ENCODE measurements around the gene KLHL22.
"Not testable (repeated sequence)": the region's sequence is repeated elsewhere in the genome, so short reads cannot be mapped to it uniquely, and the experiment has no call there.

KLHL22 gene

DNA sequence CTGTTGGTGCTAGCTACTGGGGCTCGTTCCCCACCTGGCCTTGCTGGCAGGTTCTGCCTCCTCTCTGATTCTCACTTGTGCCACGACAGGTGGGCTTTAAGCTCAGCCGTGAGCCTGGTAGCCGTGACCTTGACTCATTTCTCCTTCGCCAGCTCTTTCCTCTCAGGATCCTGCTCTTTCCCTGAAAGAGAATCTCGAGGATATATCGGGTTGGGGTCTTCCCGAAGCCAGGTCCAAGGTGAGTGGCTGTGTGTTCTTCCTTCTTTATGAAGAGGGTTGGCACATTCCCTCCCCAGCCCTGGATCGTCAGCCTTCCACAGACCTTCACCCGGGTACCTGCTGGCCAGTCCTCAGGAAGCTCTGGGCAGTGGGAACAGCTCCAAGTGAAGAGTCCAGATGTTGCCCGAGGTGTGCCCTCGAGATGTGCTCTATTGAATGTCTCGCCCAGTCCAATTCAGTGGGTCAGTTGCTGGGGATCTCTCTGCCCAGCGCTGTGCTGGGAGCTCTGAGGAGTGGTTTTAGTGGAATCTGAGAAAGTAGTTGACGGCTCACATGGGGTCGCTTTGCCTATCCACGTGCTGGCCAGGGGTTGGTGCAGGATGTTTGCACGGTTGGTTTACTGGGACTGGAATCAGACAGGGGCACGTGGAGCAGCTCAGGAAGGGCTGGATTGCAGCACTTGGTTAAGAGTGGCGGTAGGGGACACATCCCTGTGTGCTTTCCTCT lies 100.3 kb downstream of the KLHL22 start:
- no peak for ATAC-seq
- Mint-ChIP-seq H3K27ac (peak overlapping the region; percentile 75 to 93), H3K27me3 (no peaks in the 10 kb centered on the region), H3K9me3 (no peaks in the 10 kb centered on the region), H3K4me1 (peaks cover 41% of the 10 kb centered on the region), H3K4me3 (peak overlapping the region; percentile 90 to 94)
- DNase-seq = no peak

DNA sequence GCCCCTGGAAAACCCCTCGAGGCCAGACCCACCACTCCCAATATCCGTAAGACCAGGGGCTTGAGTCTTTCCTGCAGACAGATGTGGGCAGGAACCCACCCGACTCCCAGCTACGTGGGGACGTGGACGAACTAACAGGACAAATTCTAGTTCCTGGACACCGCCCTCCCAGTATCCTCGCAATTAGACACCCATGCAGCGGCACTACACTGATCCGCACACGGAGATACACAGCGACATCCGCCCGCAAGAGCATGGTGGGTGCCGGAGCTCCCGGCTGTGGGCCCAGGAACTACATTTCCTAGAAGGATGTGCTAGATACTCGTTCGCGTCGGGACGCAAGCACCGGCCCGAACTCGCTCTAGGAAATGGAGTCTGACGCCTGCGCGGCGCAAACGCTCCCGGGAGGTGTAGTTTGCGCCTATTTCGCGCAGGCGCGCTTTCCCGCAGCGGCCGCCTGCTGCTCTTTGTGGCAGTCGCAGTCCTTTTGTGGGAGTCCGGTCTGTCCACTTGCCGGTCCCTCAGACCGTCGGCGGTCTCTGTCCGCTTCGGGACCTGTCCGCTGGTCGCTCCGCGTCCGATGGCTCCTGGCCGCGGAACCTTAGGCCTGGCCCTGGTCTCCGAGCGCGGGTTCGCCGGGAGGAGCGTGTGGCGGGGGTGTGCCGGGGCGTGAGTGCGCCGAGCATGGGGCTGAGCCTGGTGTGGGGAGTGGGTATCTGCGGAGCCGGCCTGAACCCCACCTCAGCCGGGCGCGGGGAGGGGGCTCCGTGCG lies 101.7 kb downstream of the KLHL22 start, which contains the start of gene ZNF74:
Gene ZNF74, plus strand, starts transcription at position 447 of the 772 bp plus-strand sequence. CDS start 478 bp downstream, outside the sequence.
- Mint-ChIP-seq H3K27ac (peak within 1 kb of the TSS; percentile 95 to 97), H3K9me3 (no peaks in the 10 kb centered on the region), H3K4me1 (peaks cover 41% of the 10 kb centered on the region), H3K27me3 (no peaks in the 10 kb centered on the region), H3K4me3 (peak within 1 kb of the TSS; percentile 90 to 94)
- ATAC-seq (peak; percentile 93), DNase-seq (peak; percentile 75 to 81)

DNA sequence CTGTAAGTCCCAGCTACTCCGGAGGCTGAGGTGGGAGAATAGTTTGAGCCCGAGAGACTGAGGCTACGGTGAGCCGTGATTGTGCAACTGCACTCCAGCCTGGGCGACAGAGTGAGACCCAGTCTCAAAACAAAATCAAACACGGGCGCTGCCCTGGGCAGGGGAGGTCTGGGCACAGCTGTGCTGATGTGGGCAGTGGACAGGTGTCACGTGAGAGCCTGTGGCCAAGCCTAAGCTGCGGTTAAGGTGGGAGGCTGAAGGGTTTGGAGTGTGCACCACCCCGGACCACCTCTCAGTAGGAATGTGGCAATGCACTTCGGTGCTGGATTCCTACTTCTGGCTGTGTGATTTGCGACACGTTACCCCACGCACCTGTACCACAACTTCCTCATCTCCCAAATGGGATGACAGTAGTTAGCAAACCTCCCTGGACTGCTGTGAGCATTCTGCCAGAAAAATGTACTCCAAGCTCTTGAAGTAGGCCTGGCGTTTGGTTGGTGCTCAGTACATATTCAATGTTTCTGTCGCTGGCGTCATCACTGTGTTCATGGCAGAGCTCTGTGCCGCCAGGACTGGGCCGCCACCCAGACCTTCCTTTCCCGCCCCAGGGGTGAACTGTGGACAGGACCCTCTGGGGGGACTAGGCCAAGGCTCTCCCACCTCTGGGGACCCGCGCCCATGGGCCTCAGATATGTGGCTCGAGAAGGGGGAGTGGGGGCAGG lies 102.5 kb downstream of the KLHL22 start:
- DNase-seq (no peak), ATAC-seq (peak; percentile 30)
- Mint-ChIP-seq H3K9me3 (no peaks in the 10 kb centered on the region), H3K27ac (peak overlapping the region; percentile 95 to 97), H3K4me1 (peaks cover 41% of the 10 kb centered on the region), H3K27me3 (no peaks in the 10 kb centered on the region), H3K4me3 (peak overlapping the region; percentile 90 to 94)

DNA sequence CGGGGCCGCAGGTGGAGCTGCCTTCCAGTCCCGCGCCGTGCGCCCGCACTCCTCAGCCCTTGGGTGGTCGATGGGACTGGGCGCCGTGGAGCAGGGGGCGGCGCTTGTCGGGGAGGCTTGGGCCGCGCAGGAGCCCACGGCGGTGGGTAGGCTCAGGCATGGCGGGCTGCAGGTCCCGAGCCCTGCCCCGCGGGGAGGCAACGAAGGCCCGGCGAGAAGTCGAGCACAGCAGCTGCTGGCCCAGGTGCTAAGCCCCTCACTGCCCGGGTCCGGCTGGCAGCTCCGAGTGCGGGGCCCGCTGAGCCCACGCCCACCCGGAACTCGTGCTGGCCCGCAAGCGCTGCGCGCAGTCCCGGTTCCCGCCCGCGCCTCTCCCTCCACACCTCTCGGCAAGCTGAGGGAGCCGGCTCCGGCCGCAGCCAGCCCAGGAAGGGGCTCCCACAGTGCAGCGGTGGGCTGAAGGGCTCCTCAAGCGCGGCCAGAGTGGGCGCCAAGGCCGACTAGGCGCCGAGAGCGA lies 103.2 kb downstream of the KLHL22 start:
- not testable (repeated sequence) for H3K9me3 Mint-ChIP-seq, DNase-seq, H3K27me3 Mint-ChIP-seq, ATAC-seq, H3K27ac Mint-ChIP-seq
- H3K4me3 Mint-ChIP-seq = peak overlapping the region in 1 of 2 donors; percentile 13
- peaks cover 37% of the 10 kb centered on the region for H3K4me1 Mint-ChIP-seq
